HG03378 (cell line): Measurements from ENCODE around the gene ELMO1.

Experiments used
- ATAC-seq: cut with Tn5 transposase; IDR thresholded peaks from one replicate; pipeline ENCODE4 v1.9.1; 2021; ENCODE audit warnings: mild to moderate bottlenecking, moderate library complexity; ENCODE audit not compliant: unreplicated experiment

ELMO1 gene

GRCh38 chr7:36905841-36906240, 542.8 kb downstream of the ELMO1 start:
- no peak for ATAC-seq

DNA sequence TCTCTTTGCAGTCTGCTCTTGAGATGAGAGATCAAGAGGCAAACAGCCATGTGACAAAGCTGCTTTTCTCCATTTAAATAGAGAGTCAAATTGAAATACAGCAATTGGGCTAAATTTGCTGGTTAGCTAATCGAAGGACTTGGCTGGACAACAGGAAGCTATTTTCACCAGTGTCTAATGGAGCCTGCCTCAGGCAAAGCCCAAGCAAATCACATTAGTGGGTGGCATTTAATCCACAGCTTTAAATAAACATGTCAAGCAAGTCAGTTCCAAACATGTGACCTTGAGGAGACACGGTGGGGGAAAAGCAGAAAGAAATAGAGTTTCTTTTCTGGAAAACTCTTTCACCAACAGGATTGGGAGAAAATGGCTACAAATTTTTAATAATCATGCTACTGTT, 543.9 kb downstream of the ELMO1 start:
- ATAC-seq, result no peak

DNA sequence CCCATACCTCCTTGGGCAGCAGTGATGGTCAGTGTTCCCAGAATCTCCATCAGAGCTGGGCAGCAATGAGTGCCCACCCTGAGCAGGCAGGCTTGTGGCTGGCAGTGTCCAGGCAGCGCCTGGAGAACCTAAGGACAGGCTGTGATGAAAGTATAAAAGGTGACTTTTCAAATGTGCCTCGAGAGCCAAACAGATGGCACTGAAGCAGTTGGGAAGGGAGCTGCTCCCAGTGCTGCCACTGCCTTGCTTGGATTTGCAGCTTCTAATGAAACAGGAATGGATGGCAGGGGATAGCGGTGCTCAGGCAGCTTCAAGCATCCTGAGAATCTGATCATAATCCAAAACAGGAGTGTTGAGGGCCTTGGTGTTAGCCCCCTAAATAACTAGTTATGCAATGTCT, 544.6 kb downstream of the ELMO1 start:
- ATAC-seq, result no peak

DNA sequence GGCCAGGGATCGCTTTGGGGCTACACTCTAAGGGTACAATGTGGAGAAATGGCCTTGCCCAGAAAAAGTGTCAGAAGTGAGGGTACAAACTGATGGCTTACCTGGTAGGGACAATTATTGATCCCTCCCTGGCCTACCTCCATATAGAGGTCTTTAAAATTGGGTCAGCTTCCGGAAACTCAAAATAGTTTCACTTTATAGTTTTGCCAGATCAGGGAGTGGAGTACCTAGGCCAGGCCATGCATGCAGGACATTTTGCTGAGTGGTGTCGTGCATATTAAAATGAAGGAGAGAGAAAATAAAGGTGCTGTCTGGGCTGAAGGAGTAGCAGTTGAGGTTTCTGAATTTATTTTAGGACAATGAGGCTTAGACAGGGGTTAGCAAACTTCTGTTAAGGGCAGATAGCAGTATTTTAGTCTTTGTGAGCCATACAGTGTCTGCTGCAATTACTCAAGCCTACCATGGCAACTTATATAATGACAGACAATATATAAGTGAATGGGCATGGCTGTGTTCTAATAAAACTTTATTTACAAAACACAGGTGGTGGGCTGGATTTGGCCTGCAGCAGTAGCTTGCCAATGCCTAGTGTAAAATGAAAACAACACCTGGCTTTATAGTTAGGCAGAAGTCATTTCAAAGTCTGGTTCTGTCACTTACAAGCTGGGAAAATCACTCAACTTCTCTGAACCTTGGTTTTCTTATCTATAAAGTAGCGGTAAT, 547.5 kb downstream of the ELMO1 start:
- ATAC-seq, result no peak

- ATAC-seq, result no peak
Measured at GRCh38 chr7:36898186-36898585, 550.5 kb downstream of the ELMO1 start.

DNA sequence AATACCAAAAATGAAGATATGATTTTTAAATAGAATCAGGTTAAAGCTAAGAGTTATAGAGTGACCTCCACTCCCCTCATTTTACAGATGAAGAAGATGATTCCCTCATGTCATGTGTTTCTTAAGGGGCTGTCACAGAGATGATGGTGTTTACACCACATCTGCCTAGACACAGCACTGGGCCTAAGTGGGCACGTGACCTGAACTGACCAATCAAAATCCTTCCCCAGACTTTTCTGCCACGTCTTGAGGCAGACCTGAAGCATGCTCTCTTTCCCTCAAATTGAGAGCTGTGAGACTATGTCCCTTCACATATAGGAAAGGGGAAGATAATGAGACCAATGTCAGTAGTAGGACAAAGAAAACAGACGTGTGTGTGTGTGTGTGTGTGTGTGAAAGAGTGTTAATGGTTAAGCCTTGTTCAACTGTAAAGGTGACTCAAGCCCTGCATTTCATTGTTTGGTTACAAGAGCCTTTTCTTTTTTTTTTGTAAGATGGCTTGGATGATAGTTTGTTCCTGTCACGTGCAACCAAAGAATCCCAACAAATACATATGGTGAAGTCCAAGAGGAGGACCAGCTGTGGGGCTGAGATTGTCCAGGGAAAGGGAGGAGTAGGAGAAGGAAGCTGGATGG, 551.6 kb downstream of the ELMO1 start:
- no peak for ATAC-seq

DNA sequence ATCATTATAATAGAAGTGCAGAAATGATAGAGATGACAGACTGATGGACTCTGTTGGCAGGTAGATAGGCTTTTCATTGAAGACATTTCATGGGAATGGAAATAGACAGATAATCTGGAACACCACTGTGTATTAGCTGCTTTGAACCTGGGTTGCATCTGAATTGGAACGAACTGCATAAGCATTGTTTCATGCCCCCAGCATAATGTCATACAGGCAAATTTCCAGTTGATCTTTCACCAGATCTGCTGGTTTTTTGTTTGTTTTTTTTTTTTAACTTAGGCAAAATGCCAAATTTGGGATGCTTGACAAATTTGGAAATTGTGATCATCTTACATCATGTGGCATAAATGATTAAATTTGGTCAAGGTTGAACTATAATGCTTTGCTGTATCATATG, 552.2 kb downstream of the ELMO1 start:
- no peak for ATAC-seq

GRCh38 chr7:36895192-36895591, 553.5 kb downstream of the ELMO1 start:
- no peak for ATAC-seq

- no peak for ATAC-seq
Measured at GRCh38 chr7:36894190-36894589, 554.5 kb downstream of the ELMO1 start.

DNA sequence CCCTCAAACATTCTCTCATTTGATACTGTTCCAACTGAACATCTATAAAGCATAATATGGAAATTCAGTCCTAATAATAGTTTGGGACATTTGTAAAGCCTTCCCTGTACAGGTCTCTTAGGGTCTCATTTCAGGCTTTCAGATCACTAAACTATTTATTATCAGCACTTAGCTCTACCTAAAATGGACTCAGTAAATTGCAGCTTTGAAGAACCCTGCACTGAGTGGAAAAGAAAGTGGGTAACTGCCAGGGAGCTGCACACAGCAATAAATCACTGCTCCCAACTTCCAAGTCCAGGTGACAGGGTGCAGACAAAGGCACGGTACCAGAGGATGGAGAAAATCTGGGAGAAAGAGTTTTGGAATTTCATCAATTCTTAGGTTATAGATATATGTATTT, 559.5 kb downstream of the ELMO1 start:
- ATAC-seq, result no peak

DNA sequence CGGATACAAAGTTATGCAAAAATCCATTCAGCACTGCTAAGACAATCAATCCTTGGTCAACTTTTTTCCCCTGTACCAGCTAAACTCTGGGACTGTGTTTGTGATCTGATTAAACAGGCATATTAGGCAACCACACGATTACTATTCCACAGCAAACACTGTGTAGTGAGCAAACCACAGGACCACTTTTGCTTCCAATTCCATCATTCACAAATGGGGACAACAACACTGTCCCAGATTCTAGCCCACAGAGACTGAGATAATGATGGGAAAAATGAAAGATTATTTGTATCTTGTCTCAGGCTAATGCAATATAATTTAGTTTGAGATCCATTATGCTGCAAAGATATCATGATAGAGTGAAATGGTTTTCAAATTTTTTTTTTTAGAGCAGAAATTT, 560.7 kb downstream of the ELMO1 start:
- no peak for ATAC-seq

DNA sequence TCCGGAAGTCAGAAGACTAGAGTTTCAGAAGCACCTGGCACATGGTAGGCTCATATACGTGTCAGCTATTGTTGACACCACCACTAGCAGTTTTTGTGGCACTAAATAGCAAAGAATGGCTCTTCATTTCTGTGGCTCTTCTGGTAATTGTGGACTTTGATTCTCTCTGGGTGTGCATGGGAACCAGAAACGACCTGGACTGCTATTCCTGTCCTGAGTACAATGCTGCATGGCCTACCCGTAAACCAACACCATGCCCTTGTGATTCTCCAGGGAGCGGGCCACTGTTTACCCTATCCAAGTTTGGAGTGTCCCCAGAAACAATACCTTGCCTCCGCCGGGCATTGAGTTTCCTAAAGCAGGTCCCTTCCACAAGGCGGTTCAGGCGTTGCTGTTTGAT, 561.4 kb downstream of the ELMO1 start:
- ATAC-seq, result no peak

GRCh38 chr7:36884910-36885309, 563.8 kb downstream of the ELMO1 start:
- no peak for ATAC-seq

- ATAC-seq, result no peak
Measured at GRCh38 chr7:36884351-36884750, 564.3 kb downstream of the ELMO1 start.

GRCh38 chr7:36881233-36881874, 567.3 kb downstream of the ELMO1 start:
- ATAC-seq, result no peak

- ATAC-seq, result no peak
Measured at GRCh38 chr7:36880108-36880507, 568.6 kb downstream of the ELMO1 start.

DNA sequence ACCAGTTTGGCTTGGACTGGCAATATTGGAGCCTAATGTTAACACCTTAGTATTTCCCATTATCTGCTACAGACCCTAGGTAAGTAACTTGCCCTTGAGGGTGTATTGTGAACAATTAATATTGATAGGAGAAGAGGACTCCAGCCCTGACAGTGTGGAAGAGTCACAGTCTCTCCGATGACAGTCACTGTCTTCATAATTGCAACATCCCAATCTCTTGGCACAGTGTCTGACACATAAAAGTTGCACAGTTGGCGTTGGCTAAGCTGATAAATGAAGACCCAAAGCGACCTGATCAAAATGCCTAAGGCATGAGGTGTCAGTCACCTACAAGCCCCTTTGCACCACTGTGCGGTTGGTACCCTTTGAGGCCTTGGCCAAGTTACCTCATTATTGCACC, 569.6 kb downstream of the ELMO1 start:
- ATAC-seq, result no peak

DNA sequence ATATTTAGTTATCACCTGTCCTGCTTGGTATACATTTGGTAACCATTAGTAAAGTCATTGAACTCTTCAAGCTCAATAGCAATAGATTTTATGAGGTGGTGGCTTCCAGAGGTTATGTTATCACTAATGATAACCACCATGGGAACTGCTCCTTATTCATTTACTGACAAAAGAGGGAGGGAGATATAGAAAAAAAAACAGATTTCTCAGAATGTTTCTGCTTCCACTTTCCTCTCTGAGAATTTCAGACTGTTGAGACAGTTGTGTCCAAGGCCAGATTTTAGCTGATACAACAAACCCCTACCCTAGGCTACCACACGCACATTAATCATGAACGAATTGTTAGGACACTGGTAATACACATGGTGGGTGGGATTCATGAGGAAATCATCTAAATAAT, 570.4 kb downstream of the ELMO1 start:
- ATAC-seq, result no peak

- ATAC-seq, result no peak
Measured at GRCh38 chr7:36875794-36876193, 572.9 kb downstream of the ELMO1 start.

GRCh38 chr7:36874041-36874440, 574.6 kb downstream of the ELMO1 start:
- ATAC-seq, result no peak

GRCh38 chr7:36871863-36872262, 576.8 kb downstream of the ELMO1 start:
- ATAC-seq, result no peak

GRCh38 chr7:36871355-36871738, 577.3 kb downstream of the ELMO1 start:
- ATAC-seq, result no peak
